K562 (cell line): ENCODE measurements around the gene TENT4B. TPM values are rescaled to one million over a fixed set of nuclear protein-coding genes. Genes with fewer than 3 reads are reported as not detected.
A peak's percentile ranks its signal among the peaks of the same experiment; 100 is the strongest.

Source experiments
- E2F1 ChIP-seq: sonication (generic); formaldehyde crosslinking; IDR thresholded peaks from 2 replicates; pipeline ENCODE4 v1.8.1; 2023; ENCODE audit warnings: mild to moderate bottlenecking, missing genetic modification reagents, moderate library complexity
- HES1 ChIP-seq: fragments of 450-650 bp; IDR thresholded peaks from 2 replicates; pipeline ENCODE4 v1.6.1; 2016; ENCODE audit warnings: low read depth, mild to moderate bottlenecking, moderate library complexity
- HNRNPK ChIP-seq: fragments of 200-400 bp; formaldehyde crosslinking; IDR thresholded peaks from one replicate; pipeline ENCODE4 v1.6.1; 2018; ENCODE audit warnings: mild to moderate bottlenecking, low read depth, low read length; ENCODE audit not compliant: poor library complexity, severe bottlenecking
- HSF4 ChIP-seq: fragments of 250-450 bp; sonication (Bioruptor Pico); IDR thresholded peaks from 2 replicates; pipeline ENCODE4 v2.1.2; 2022; ENCODE audit warnings: mild to moderate bottlenecking, moderate library complexity, borderline replicate concordance
- LEF1 ChIP-seq: fragments of 450-650 bp; IDR thresholded peaks from 2 replicates; pipeline ENCODE4 v1.6.1; 2016; ENCODE audit warnings: mild to moderate bottlenecking
- MITF ChIP-seq: IDR thresholded peaks from 2 replicates; pipeline ENCODE4 v1.6.1; 2014; ENCODE audit warnings: antibody characterized with exemption
- RAD51 ChIP-seq: fragments of 450-650 bp; IDR thresholded peaks from 2 replicates; pipeline ENCODE4 v1.7.1; 2016; ENCODE audit warnings: low read depth, mild to moderate bottlenecking, borderline replicate concordance
- RCOR1 ChIP-seq, 2 experiments: IDR thresholded peaks; 2 replicates each; pipeline ENCODE4 v1.6.1; 2012; ENCODE audit warnings: low read depth in 2 of 2, low read length in 2 of 2, borderline replicate concordance in 1 of 2, improper control_type of control experiment in 1 of 2
- ZBED1 ChIP-seq: IDR thresholded peaks from 2 replicates; pipeline ENCODE4 v1.6.1; 2014
- ZNF146 ChIP-seq: IDR thresholded peaks from one replicate; pipeline ENCODE4 v1.6.1; 2018; ENCODE audit warnings: missing compliant biosample characterization; ENCODE audit not compliant: unreplicated experiment
- ZNF217 ChIP-seq: sonication (generic); formaldehyde crosslinking; IDR thresholded peaks from 2 replicates; pipeline ENCODE4 v1.8.0; 2022; ENCODE audit warnings: mild to moderate bottlenecking, missing genetic modification reagents
- ZNF395 ChIP-seq: fragments of 200-800 bp; sonication (Bioruptor generic); IDR thresholded peaks from 2 replicates; pipeline ENCODE4 v1.6.1; 2017; ENCODE audit warnings: missing genetic modification characterization, missing compliant biosample characterization
- ZNF407 ChIP-seq: fragments of 450-650 bp; IDR thresholded peaks from 2 replicates; pipeline ENCODE4 v1.6.1; 2016; ENCODE audit warnings: low read depth
- polyA plus RNA-seq, 8 experiments: library from polyadenylated mRNA; depleted of rRNA in 4 of 8; stranded (reverse) in 5 of 8; unstranded in 3 of 8; fragments of >200 nt; fragmentation: Nextera tagmentation in 2 of 8; fragmentation: Illumina TruSeq in 1 of 8; extraction: Ambion mirVana in 2 of 8; extraction: Trizol in 1 of 8; gene quantifications; 2 replicates each; pipeline versions ENCODE4 v1.2.1 to v1.2.3, GENCODE V29; 2011 to 2014; ENCODE audit warnings: inconsistent platforms in 1 of 8, missing spikeins in 1 of 8
- total RNA-seq, 7 experiments: library from RNA; depleted of rRNA in 6 of 7; stranded (reverse); fragments of >200 nt in 6 of 7; fragmentation: Illumina TruSeq in 2 of 7; extraction: Trizol in 2 of 7; gene quantifications; 2 replicates each; pipeline versions ENCODE4 v1.2.1 to v1.2.3, GENCODE V29; 2011 to 2021; ENCODE audit warnings: low replicate concordance in 1 of 7

TENT4B gene
- total and polyA plus RNA-seq, 9 of the 15 experiments (the other 6 are each of a cell fraction or from before 2014, with no cell fraction given) = 5.2 to 8.4 (median 7.0) TPM

- TF ChIP-seq LEF1 = peak; percentile 62
- no peak for TF ChIP-seq MITF
- no peak for TF ChIP-seq HES1
- TF ChIP-seq HNRNPK = no peak
- TF ChIP-seq ZNF217 (CRISPR knock-in tag) = no peak
- TF ChIP-seq E2F1 = no peak
- TF ChIP-seq ZNF395 = peak; percentile 30; the same call in 1 of the 2 replicates
- TF ChIP-seq RAD51 = no peak
- no peak for TF ChIP-seq ZBED1
- no peak for TF ChIP-seq ZNF146 (CRISPR knock-in tag)
- TF ChIP-seq HSF4 (CRISPR knock-in tag) = no peak
- no peak for TF ChIP-seq ZNF407
- TF ChIP-seq RCOR1 (IDR thresholded peaks at IDR 0.05; ENCODE audit: borderline replicate concordance in 1 of 2, low read depth in 2 of 2, low read length in 2 of 2) = peak in 1 of 2 experiments; percentile 78; a peak in 2 of 4 replicates
Observed at GRCh38 chr16:50263060-50263909, 110.2 kb downstream of the TENT4B start (continued).
